CD14-positive monocyte (primary cell): ENCODE data around the gene SERPINA4. TPM values are rescaled to one million over a fixed set of nuclear protein-coding genes. Genes with fewer than 3 reads are reported as not detected.

Source experiments
- DNase-seq, 3 donors: peaks; one replicate each; pipeline ENCODE4 v3.0.0-alpha.2; 2011 to 2022
- H2AFZ ChIP-seq: 2 replicates; pipeline ENCODE4 v1.6.0; 2012; ENCODE audit warnings: mild to moderate bottlenecking, low read depth, low read length, inconsistent platforms; ENCODE audit not compliant: insufficient read depth, poor library complexity, severe bottlenecking
- H3K27ac ChIP-seq, 2 donors: 1 replicate in 1 of 2; 2 replicates in 1 of 2; pipeline ENCODE4 v1.5.1; 2012 to 2013; ENCODE audit warnings: low read length in 2 of 2, control low read depth in 1 of 2, inconsistent platforms in 1 of 2, low read depth in 1 of 2, mild to moderate bottlenecking in 1 of 2
- H3K27me3 ChIP-seq, 2 donors: one replicate each; pipeline versions ENCODE4 v1.6.0 to v1.6.1; 2011 to 2013; ENCODE audit warnings: low read length in 2 of 2; ENCODE audit not compliant: control insufficient read depth in 2 of 2, insufficient read depth in 2 of 2
- H3K36me3 ChIP-seq, 2 donors: replicated peaks in 1 of 2; 1 replicate in 1 of 2; 2 replicates in 1 of 2; pipeline versions ENCODE4 v1.5.1 to v1.6.1; 2012 to 2013; ENCODE audit warnings: low read length in 2 of 2, control low read depth in 1 of 2, inconsistent platforms in 1 of 2, mild to moderate bottlenecking in 1 of 2; ENCODE audit not compliant: insufficient read depth in 2 of 2, control insufficient read depth in 1 of 2
- H3K4me1 ChIP-seq, 2 donors: 1 replicate in 1 of 2; 2 replicates in 1 of 2; pipeline versions ENCODE4 v1.5.1 to v1.6.1; 2012 to 2013; ENCODE audit warnings: low read length in 2 of 2, control low read depth in 1 of 2, inconsistent platforms in 1 of 2, mild to moderate bottlenecking in 1 of 2, moderate library complexity in 1 of 2; ENCODE audit not compliant: insufficient read depth in 2 of 2, control insufficient read depth in 1 of 2
- H3K4me2 ChIP-seq: replicated peaks from 2 replicates; pipeline ENCODE3; 2012; ENCODE audit warnings: low read length, moderate library complexity, mild to moderate bottlenecking; ENCODE audit not compliant: poor library complexity, severe bottlenecking; ENCODE audit errors: extremely low read depth
- H3K4me3 ChIP-seq, 3 experiments: fragments of 200-600 bp in 1 of 3; sonication (generic) in 1 of 3; replicated peaks in 1 of 3; 1 replicate in 2 of 3; 2 replicates in 1 of 3; pipeline ENCODE4 v1.5.1; 2011 to 2013; ENCODE audit warnings: low read length in 3 of 3, mild to moderate bottlenecking in 3 of 3, control low read depth in 2 of 3, low read depth in 2 of 3, inconsistent platforms in 1 of 3, moderate library complexity in 1 of 3
- H3K79me2 ChIP-seq: 2 replicates; pipeline ENCODE4 v1.6.0; 2012; ENCODE audit warnings: mild to moderate bottlenecking, control low read depth, inconsistent platforms, low read length, moderate library complexity; ENCODE audit not compliant: insufficient read depth
- H3K9ac ChIP-seq: 2 replicates; pipeline ENCODE4 v1.6.0; 2017; ENCODE audit warnings: low read length, mild to moderate bottlenecking; ENCODE audit not compliant: insufficient read depth, poor library complexity, severe bottlenecking
- H3K9me3 ChIP-seq, 2 donors: replicated peaks in 1 of 2; 1 replicate in 1 of 2; 2 replicates in 1 of 2; pipeline versions ENCODE4 v1.5.1 to v1.6.1; 2012 to 2013; ENCODE audit warnings: low read length in 2 of 2, control low read depth in 1 of 2; ENCODE audit not compliant: control insufficient read depth in 1 of 2, insufficient read depth in 1 of 2
- H4K20me1 ChIP-seq: 2 replicates; pipeline ENCODE4 v1.6.0; 2012; ENCODE audit warnings: mild to moderate bottlenecking, low read length, control low read depth, moderate library complexity; ENCODE audit not compliant: insufficient read depth
- H3K27ac Mint-ChIP-seq, 7 donors: one replicate each; pipeline ENCODE4 v1.8.0; 2020; ENCODE audit warnings: mild to moderate bottlenecking in 7 of 7, mixed read lengths in 7 of 7, moderate library complexity in 6 of 7, inconsistent platforms in 2 of 7
- H3K27me3 Mint-ChIP-seq, 3 donors: one replicate each; pipeline ENCODE4 v1.8.0; 2021 to 2022; ENCODE audit warnings: low read depth in 3 of 3, mild to moderate bottlenecking in 3 of 3, mixed read lengths in 3 of 3, moderate library complexity in 3 of 3, inconsistent platforms in 1 of 3
- H3K36me3 Mint-ChIP-seq, 2 donors: one replicate each; pipeline ENCODE4 v1.8.0; 2020; ENCODE audit warnings: mixed read lengths in 2 of 2, inconsistent platforms in 1 of 2, mild to moderate bottlenecking in 1 of 2
- H3K4me1 Mint-ChIP-seq: one replicate; pipeline ENCODE4 v1.8.0; 2020; ENCODE audit warnings: mild to moderate bottlenecking, mixed read lengths
- H3K4me3 Mint-ChIP-seq, 2 donors: one replicate each; pipeline ENCODE4 v1.8.0; 2020; ENCODE audit warnings: mild to moderate bottlenecking in 2 of 2, mixed read lengths in 2 of 2, moderate library complexity in 1 of 2
- H3K9me3 Mint-ChIP-seq, 7 donors: one replicate each; pipeline ENCODE4 v1.8.0; 2020 to 2022; ENCODE audit warnings: mixed read lengths in 7 of 7, mild to moderate bottlenecking in 6 of 7, moderate library complexity in 6 of 7, inconsistent platforms in 2 of 7
- WGBS: methylation state at CpG from one replicate; pipeline ENCODE4 v1.1.5; 2013; ENCODE audit warnings: missing lambda C conversion rate; ENCODE audit not compliant: insufficient coverage; 5-methylcytosine and 5-hydroxymethylcytosine counted together
- intact Hi-C, 2 donors: fragments of 100-400 bp; cut with micrococcal nuclease; formaldehyde crosslinking; loops; one replicate each; pipeline versions ENCODE4 v1.15.0 to v1.15.1; 2023
- polyA plus RNA-seq, 3 donors: library from polyadenylated mRNA; depleted of rRNA in 1 of 3; unstranded in 2 of 3; stranded (reverse) in 1 of 3; fragments of 300-500 nt in 2 of 3; fragments of >200 nt in 1 of 3; fragmentation: Illumina TruSeq in 2 of 3; gene quantifications; 1 replicate in 2 of 3; 2 replicates in 1 of 3; pipeline ENCODE4 v1.2.3, GENCODE V29; 2012 to 2021
- TF ChIP-seq, protein P1 (sequence below): fragments of 200-600 bp; IDR thresholded peaks from one replicate; pipeline ENCODE4 v1.8.0; 2022; ENCODE audit warnings: antibody characterized with exemption, mild to moderate bottlenecking

Gene SERPINA4
- polyA plus RNA-seq, 3 donors: not detected

DNA sequence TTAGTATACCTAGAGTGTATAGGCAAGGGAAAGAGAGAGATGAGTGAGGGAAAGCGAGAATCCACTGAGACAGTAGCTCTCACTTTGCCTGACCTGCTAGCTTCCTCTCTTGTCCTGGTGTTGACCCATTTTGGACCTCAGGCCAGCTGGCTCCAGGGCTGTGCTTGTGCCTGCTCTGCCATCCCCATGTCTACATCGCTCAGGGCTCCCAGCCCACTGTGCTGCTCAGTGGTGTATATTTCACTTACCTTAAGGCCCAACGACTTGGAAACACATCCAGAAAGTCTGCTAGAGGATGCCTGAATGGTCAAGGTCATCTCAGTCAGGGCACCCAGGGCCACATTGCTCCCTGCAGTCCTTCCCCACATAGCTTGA, 964 bp upstream of the SERPINA4 start:
- intact Hi-C loops: no loop called here
- DNase-seq: no peak

DNA sequence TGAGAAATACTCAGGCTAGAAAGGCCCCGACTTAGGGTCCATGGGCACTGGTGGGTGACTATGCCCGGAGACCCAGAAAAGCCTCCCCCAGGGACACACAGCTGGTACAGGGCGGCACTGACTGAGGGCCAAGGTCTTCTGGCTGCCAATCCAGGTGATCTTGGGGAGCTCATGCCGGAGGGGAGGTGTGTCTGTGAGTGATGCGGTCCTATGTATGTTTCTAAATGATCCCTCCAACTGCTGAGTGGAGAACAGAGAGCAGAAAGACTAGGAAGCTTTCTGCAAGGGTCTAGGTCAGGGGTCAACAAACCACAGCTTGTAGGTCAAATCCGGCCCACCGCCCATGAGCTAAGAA, 391 bp downstream of the SERPINA4 start:
- Histone ChIP-seq H3K4me3 (no peak overlapping the region), H3K79me2 (no peaks in the 10 kb centered on the region), H3K4me2 (no peak overlapping the region), H3K27ac (no peak overlapping the region), H3K4me1 (no peaks in the 10 kb centered on the region), H3K9ac (no peak overlapping the region), H3K27me3 (no peaks in the 10 kb centered on the region), H3K9me3 (peaks cover 0 to 2% of the 10 kb centered on the region in 2 donors), H3K36me3 (no peaks in the 10 kb centered on the region), H2AFZ (no peak overlapping the region), H4K20me1 (no peaks in the 10 kb centered on the region)
- Mint-ChIP-seq H3K4me3 (no peak overlapping the region), H3K4me1 (no peaks in the 10 kb centered on the region), H3K9me3 (peaks cover 3 to 14% (median 4%) of the 10 kb centered on the region in 7 donors), H3K27me3 (peaks cover 0 to 9% (median 2%) of the 10 kb centered on the region in 3 donors), H3K27ac (no peak overlapping the region), H3K36me3 (no peaks in the 10 kb centered on the region)
- TF ChIP-seq, protein P1, sequence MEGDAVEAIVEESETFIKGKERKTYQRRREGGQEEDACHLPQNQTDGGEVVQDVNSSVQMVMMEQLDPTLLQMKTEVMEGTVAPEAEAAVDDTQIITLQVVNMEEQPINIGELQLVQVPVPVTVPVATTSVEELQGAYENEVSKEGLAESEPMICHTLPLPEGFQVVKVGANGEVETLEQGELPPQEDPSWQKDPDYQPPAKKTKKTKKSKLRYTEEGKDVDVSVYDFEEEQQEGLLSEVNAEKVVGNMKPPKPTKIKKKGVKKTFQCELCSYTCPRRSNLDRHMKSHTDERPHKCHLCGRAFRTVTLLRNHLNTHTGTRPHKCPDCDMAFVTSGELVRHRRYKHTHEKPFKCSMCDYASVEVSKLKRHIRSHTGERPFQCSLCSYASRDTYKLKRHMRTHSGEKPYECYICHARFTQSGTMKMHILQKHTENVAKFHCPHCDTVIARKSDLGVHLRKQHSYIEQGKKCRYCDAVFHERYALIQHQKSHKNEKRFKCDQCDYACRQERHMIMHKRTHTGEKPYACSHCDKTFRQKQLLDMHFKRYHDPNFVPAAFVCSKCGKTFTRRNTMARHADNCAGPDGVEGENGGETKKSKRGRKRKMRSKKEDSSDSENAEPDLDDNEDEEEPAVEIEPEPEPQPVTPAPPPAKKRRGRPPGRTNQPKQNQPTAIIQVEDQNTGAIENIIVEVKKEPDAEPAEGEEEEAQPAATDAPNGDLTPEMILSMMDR: no peak
- intact Hi-C loops: no loop called here
- DNase-seq: no peak
- 88% methylated on average over 2 of the region's 7 CpGs for WGBS

More for the DNA sequence above, 964 bp upstream of the SERPINA4 start:
- Histone ChIP-seq H3K27me3 (no peaks in the 10 kb centered on the region), H3K9me3 (peaks cover 0 to 11% of the 10 kb centered on the region in 2 donors), H3K27ac (no peak overlapping the region), H3K79me2 (no peaks in the 10 kb centered on the region), H3K4me1 (no peaks in the 10 kb centered on the region), H3K36me3 (no peaks in the 10 kb centered on the region), H4K20me1 (no peaks in the 10 kb centered on the region), H3K4me2 (no peak overlapping the region), H3K9ac (no peak overlapping the region), H3K4me3 (no peak overlapping the region), H2AFZ (no peak overlapping the region)
- no peaks in the 10 kb centered on the region for H3K4me1 Mint-ChIP-seq
- H3K4me3 Mint-ChIP-seq: no peak overlapping the region
- TF ChIP-seq, protein P1: no peak
- 71% methylated on average over 2 of the region's 3 CpGs for WGBS
- H3K27ac Mint-ChIP-seq: no peak overlapping the region
- H3K27me3 Mint-ChIP-seq: peaks cover 2 to 5% (median 2%) of the 10 kb centered on the region in 3 donors
- H3K36me3 Mint-ChIP-seq: no peaks in the 10 kb centered on the region
- H3K9me3 Mint-ChIP-seq: peaks cover 6 to 22% (median 16%) of the 10 kb centered on the region in 7 donors
